HepG2 (cell line): ENCODE data around the gene ABCC3.

Source experiments
- CTCF ChIP-seq: sonication (generic); formaldehyde crosslinking; IDR thresholded peaks from 2 replicates; pipeline ENCODE4 v1.5.0; 2020; ENCODE audit warnings: mild to moderate bottlenecking, missing genetic modification reagents, moderate library complexity
- E2F5 ChIP-seq: sonication (generic); formaldehyde crosslinking; conservative IDR thresholded peaks from 2 replicates; pipeline ENCODE4 v1.4.0; 2020; ENCODE audit warnings: missing genetic modification reagents
- POLR2A ChIP-seq, 2 experiments: IDR thresholded peaks; 2 replicates each; pipeline ENCODE4 v1.6.1; 2011; ENCODE audit warnings: low read depth in 2 of 2, low read length in 2 of 2, mild to moderate bottlenecking in 1 of 2, moderate library complexity in 1 of 2; ENCODE audit not compliant: insufficient read depth in 1 of 2
- POLR2AphosphoS5 ChIP-seq: IDR thresholded peaks from 2 replicates; pipeline ENCODE4 v1.6.1; 2012; ENCODE audit warnings: low read depth, low read length
- YY1 ChIP-seq: IDR thresholded peaks from 2 replicates; pipeline ENCODE4 v1.6.1; 2011; ENCODE audit warnings: low read length, low read depth, moderate library complexity, mild to moderate bottlenecking; ENCODE audit not compliant: insufficient read depth, insufficient replicate concordance
- ZNF263 ChIP-seq: sonication (generic); formaldehyde crosslinking; IDR thresholded peaks from 2 replicates; pipeline ENCODE4 v1.4.0; 2020; ENCODE audit warnings: missing genetic modification reagents
- ZNF737 ChIP-seq: sonication (generic); formaldehyde crosslinking; IDR thresholded peaks from 2 replicates; pipeline ENCODE4 v1.5.0; 2020; ENCODE audit warnings: missing genetic modification reagents, mild to moderate bottlenecking, borderline replicate concordance
- ZSCAN5A ChIP-seq: sonication (generic); formaldehyde crosslinking; IDR thresholded peaks from 2 replicates; pipeline ENCODE4 v1.8.0; 2022; ENCODE audit warnings: mild to moderate bottlenecking, missing genetic modification reagents, borderline replicate concordance

GRCh38 chr17:50722746-50723145, 88.1 kb downstream of the ABCC3 start:
- TF ChIP-seq POLR2A (IDR thresholded peaks at IDR 0.05; ENCODE audit: insufficient read depth in 1 of 2, low read depth in 2 of 2, low read length in 2 of 2): no peak
- TF ChIP-seq ZNF737 (CRISPR knock-in tag): no peak
- no peak for TF ChIP-seq ZNF263 (CRISPR knock-in tag)
- no peak for TF ChIP-seq YY1
- no peak for TF ChIP-seq CTCF (CRISPR knock-in tag)
- no peak for TF ChIP-seq POLR2AphosphoS5
- TF ChIP-seq E2F5: no peak
- TF ChIP-seq ZSCAN5A (CRISPR knock-in tag): no peak
